Measurements from ENCODE around the gene CABYR. TPM values are rescaled to one million over a fixed set of nuclear protein-coding genes. Genes with fewer than 3 reads are reported as not detected.
"Not testable (repeated sequence)": the region's sequence is repeated elsewhere in the genome, so short reads cannot be mapped to it uniquely, and the experiment has no call there.

Gene CABYR
- total and polyA plus RNA-seq, 2 of the 13 experiments (the other 11 are each of a cell fraction or from before 2014, with no cell fraction given) = 0.71 to 0.88 TPM

DNA sequence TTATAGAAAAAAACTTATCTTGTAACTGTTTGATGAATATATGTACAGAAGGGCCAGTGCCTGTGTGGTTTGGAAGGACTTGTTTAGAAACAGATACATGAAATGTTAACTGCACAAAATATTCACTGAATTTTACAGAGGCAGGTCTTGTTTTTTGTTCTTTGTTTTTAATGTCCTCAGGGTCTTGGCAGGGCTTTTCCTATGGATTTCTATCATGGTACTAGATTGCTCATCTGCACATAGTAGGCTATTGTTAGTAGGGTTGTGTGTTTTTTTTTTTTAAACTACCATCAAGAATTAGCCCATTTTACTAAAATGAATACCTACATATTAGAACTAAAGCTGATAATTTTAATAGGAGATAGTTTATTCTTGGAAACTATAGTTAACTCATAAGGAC is 3.5 kb downstream of the CABYR start:
- Histone ChIP-seq H2AFZ (ENCODE audit: low read length) (no peak overlapping the region), H3K36me3 (replicated peaks in 1 of 2; ENCODE audit: control insufficient read depth in 1 of 2, insufficient read depth in 2 of 2, low read length in 2 of 2) (no peaks in the 10 kb centered on the region), H3K4me1 (ENCODE audit: insufficient read depth, low read length) (peaks cover 9% of the 10 kb centered on the region), H4K20me1 (ENCODE audit: insufficient read depth, low read length) (no peaks in the 10 kb centered on the region), H3K79me2 (ENCODE audit: insufficient read depth, low read length) (no peaks in the 10 kb centered on the region), H3K9ac (ENCODE audit: insufficient read depth, low read depth, low read length) (no peak overlapping the region), H3K27me3 (ENCODE audit: control insufficient read depth in 1 of 2, insufficient read depth in 2 of 2, low read length in 2 of 2) (0 out of 5 replicates have a peak, but pooled peaks cover 0 to 3% of the 10 kb centered on the region in 2 experiments), H3K4me3 (replicated peaks in 1 of 3; ENCODE audit: insufficient read depth in 1 of 3, low read depth in 2 of 3, low read length in 3 of 3) (no peak overlapping the region), H3K9me3 (ENCODE audit: low read length) (no peaks in the 10 kb centered on the region), H3K27ac (ENCODE audit: extremely low read length, insufficient read depth, low read length) (no peak overlapping the region), H3K4me2 (ENCODE audit: low read depth, low read length) (no peak overlapping the region)
- no peak for ATAC-seq
- TF ChIP-seq, protein P1, sequence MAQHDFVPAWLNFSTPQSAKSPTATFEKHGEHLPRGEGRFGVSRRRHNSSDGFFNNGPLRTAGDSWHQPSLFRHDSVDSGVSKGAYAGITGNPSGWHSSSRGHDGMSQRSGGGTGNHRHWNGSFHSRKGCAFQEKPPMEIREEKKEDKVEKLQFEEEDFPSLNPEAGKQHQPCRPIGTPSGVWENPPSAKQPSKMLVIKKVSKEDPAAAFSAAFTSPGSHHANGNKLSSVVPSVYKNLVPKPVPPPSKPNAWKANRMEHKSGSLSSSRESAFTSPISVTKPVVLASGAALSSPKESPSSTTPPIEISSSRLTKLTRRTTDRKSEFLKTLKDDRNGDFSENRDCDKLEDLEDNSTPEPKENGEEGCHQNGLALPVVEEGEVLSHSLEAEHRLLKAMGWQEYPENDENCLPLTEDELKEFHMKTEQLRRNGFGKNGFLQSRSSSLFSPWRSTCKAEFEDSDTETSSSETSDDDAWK (CRISPR knock-in tag; IDR thresholded peaks at IDR 0.05) = no peak
- FAIRE-seq = no peak
- CTCF ChIA-PET (ENCODE audit: low intra/inter-chr PET ratio, low total read pairs) = no interaction called here
- BruUV-seq (replicated peaks) = no TSS peak
- in situ Hi-C loops (cut with HindIII; ENCODE audit: extremely low pct_ligation_motif_present, low pct_unique_long_range_greater_than_20kb) (no loop called here), intact Hi-C loops (cut with micrococcal nuclease; ENCODE audit: unreplicated experiment) (no loop called here)
- no peak for DNase-seq (ENCODE audit: low spot score)
- POLR2A ChIA-PET = no interaction called here

DNA sequence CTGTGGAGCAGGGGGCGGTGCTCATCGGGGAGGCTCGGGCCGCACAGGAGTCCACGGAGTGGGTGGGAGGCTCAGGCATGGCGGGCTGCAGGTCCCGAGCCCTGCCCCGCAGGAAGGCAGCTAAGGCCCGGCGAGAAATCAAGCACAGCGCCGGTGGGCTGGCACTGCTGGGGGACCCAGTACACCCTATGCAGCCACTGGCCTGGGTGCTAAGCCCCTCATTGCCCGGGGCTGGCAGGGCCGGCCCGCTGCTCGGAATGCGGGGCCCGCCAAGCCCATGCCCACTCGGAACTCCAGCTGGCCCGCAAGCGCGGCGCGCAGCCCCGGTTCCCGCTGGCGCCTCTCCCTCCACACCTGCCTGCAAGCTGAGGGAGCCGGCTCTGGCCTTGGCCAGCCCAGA is 10.7 kb downstream of the CABYR start:
- H3K4me1 ChIP-seq (ENCODE audit: insufficient read depth, low read length); H3K27ac ChIP-seq (ENCODE audit: extremely low read length, insufficient read depth, low read length); H3K4me3 ChIP-seq (replicated peaks in 1 of 3; ENCODE audit: insufficient read depth in 1 of 3, low read depth in 2 of 3, low read length in 3 of 3); H3K36me3 ChIP-seq (replicated peaks in 1 of 2; ENCODE audit: control insufficient read depth in 1 of 2, insufficient read depth in 2 of 2, low read length in 2 of 2); DNase-seq (ENCODE audit: low spot score); H3K9me3 ChIP-seq (ENCODE audit: low read length); intact Hi-C loops (cut with micrococcal nuclease; ENCODE audit: unreplicated experiment); BruUV-seq (replicated peaks); ATAC-seq; H2AFZ ChIP-seq (ENCODE audit: low read length); H3K4me2 ChIP-seq (ENCODE audit: low read depth, low read length); H3K9ac ChIP-seq (ENCODE audit: insufficient read depth, low read depth, low read length); H4K20me1 ChIP-seq (ENCODE audit: insufficient read depth, low read length); POLR2A ChIA-PET; in situ Hi-C loops (cut with HindIII; ENCODE audit: extremely low pct_ligation_motif_present, low pct_unique_long_range_greater_than_20kb); H3K27me3 ChIP-seq (ENCODE audit: control insufficient read depth in 1 of 2, insufficient read depth in 2 of 2, low read length in 2 of 2); CTCF ChIA-PET (ENCODE audit: low intra/inter-chr PET ratio, low total read pairs); FAIRE-seq; H3K79me2 ChIP-seq (ENCODE audit: insufficient read depth, low read length): not testable (repeated sequence)
- WGBS (ENCODE audit: low lambda C conversion rate) = 71% methylated on average over 1 of the region's 28 CpGs

Measured in HepG2 (cell line).